Neural cell (in vitro differentiated cells): Measurements from ENCODE around the gene EML5. TPM values are rescaled to one million over a fixed set of nuclear protein-coding genes. Genes with fewer than 3 reads are reported as not detected.

Source experiments
- H2AFZ ChIP-seq: fragments of 200-600, 300-800 bp; sonication (generic), shearing (Covaris generic); 2 replicates; pipeline ENCODE4 v1.6.0; 2014; ENCODE audit warnings: low read depth, mild to moderate bottlenecking, antibody characterized with exemption, low read length, moderate library complexity
- H3F3A ChIP-seq: fragments of 200-600 bp; shearing (Covaris generic); 2 replicates; pipeline ENCODE4 v1.6.1; 2016; ENCODE audit warnings: mild to moderate bottlenecking, moderate library complexity, mixed read lengths, antibody characterized with exemption, low read length; ENCODE audit not compliant: insufficient read depth, poor library complexity, severe bottlenecking
- H3K27ac ChIP-seq: fragments of 200-600, 300-800 bp; sonication (generic), shearing (Covaris generic); 2 replicates; pipeline ENCODE4 v1.5.1; 2014; ENCODE audit warnings: mild to moderate bottlenecking, low read length, moderate library complexity
- H3K27me3 ChIP-seq: fragments of 300-800, 200-600 bp; sonication (generic), shearing (Covaris generic); 2 replicates; pipeline ENCODE4 v1.6.0; 2014; ENCODE audit warnings: mild to moderate bottlenecking, low read depth, low read length, moderate library complexity; ENCODE audit not compliant: insufficient read depth
- H3K36me3 ChIP-seq: fragments of 300-800, 200-600 bp; sonication (generic), shearing (Covaris generic); 2 replicates; pipeline ENCODE4 v1.5.1; 2014; ENCODE audit warnings: mild to moderate bottlenecking, antibody characterized with exemption, low read length, moderate library complexity; ENCODE audit not compliant: insufficient read depth
- H3K4me2 ChIP-seq: fragments of 300-800, 200-600 bp; sonication (generic), shearing (Covaris generic); 2 replicates; pipeline ENCODE4 v1.6.0; 2014; ENCODE audit warnings: mild to moderate bottlenecking, low read length
- H3K4me3 ChIP-seq: fragments of 300-800, 200-600 bp; sonication (generic), shearing (Covaris generic); 2 replicates; pipeline ENCODE4 v1.5.1; 2014; ENCODE audit warnings: mild to moderate bottlenecking, low read length, moderate library complexity
- H3K79me2 ChIP-seq: fragments of 200-600 bp; shearing (Covaris generic); replicated peaks from 2 replicates; pipeline ENCODE4 v1.6.0; 2014; ENCODE audit warnings: mild to moderate bottlenecking, low read length, moderate library complexity; ENCODE audit not compliant: insufficient read depth
- H3K9ac ChIP-seq: fragments of 300-800, 200-600 bp; sonication (generic), shearing (Covaris generic); 2 replicates; pipeline ENCODE4 v1.6.1; 2016; ENCODE audit warnings: mild to moderate bottlenecking, low read length, mixed read lengths
- H3K9me2 ChIP-seq: fragments of 200-600 bp; shearing (Covaris generic); 2 replicates; pipeline ENCODE4 v1.6.1; 2016; ENCODE audit warnings: mild to moderate bottlenecking, low read length, mixed read lengths; ENCODE audit not compliant: insufficient read depth
- H3K9me3 ChIP-seq: fragments of 200-600, 300-800 bp; sonication (generic), shearing (Covaris generic); 2 replicates; pipeline ENCODE4 v1.6.1; 2016; ENCODE audit warnings: mild to moderate bottlenecking, mixed run types, low read length, moderate library complexity, mixed read lengths
- H4K20me1 ChIP-seq: fragments of 200-600 bp; shearing (Covaris generic); 2 replicates; pipeline ENCODE4 v1.6.1; 2016; ENCODE audit warnings: mild to moderate bottlenecking, mixed run types; ENCODE audit not compliant: insufficient read depth
- EP300 ChIP-seq: fragments of 450-650 bp; conservative IDR thresholded peaks from 2 replicates; pipeline ENCODE4 v1.6.1; 2014; ENCODE audit warnings: antibody characterized with exemption, mild to moderate bottlenecking, moderate library complexity; ENCODE audit not compliant: poor library complexity, severe bottlenecking
- EZH2 ChIP-seq: fragments of 200-600, 300-800 bp; shearing (Covaris generic), sonication (generic); IDR thresholded peaks from 2 replicates; pipeline ENCODE4 v1.6.1; 2014; ENCODE audit warnings: antibody characterized with exemption, low read length, borderline replicate concordance, mild to moderate bottlenecking; ENCODE audit not compliant: insufficient read depth, poor library complexity, severe bottlenecking
- MXI1 ChIP-seq: fragments of 450-650 bp; conservative IDR thresholded peaks from 2 replicates; pipeline ENCODE4 v1.6.1; 2014; ENCODE audit warnings: antibody characterized with exemption, mild to moderate bottlenecking; ENCODE audit not compliant: poor library complexity, severe bottlenecking
- POLR2AphosphoS5 ChIP-seq: IDR thresholded peaks from 2 replicates; pipeline ENCODE4 v1.6.1; 2012
- RAD21 ChIP-seq: fragments of 450-650 bp; conservative IDR thresholded peaks from 2 replicates; pipeline ENCODE4 v1.6.1; 2014; ENCODE audit warnings: antibody characterized with exemption, mild to moderate bottlenecking, moderate library complexity
- SMC3 ChIP-seq: fragments of 450-650 bp; conservative IDR thresholded peaks from 2 replicates; pipeline ENCODE4 v1.6.1; 2014; ENCODE audit warnings: antibody characterized with exemption, mild to moderate bottlenecking, moderate library complexity; ENCODE audit not compliant: poor library complexity
- TAF1 ChIP-seq: IDR thresholded peaks from 2 replicates; pipeline ENCODE4 v1.6.1; 2012; ENCODE audit warnings: low read depth
- polyA plus RNA-seq: library from polyadenylated mRNA; depleted of rRNA; stranded (reverse); fragments of >200 nt; gene quantifications from 2 replicates; pipeline ENCODE4 v1.2.3, GENCODE V29; 2014
- TF ChIP-seq, protein P1 (sequence below): fragments of 450-650 bp; IDR thresholded peaks from 2 replicates; pipeline ENCODE4 v1.5.1; 2014; ENCODE audit warnings: antibody characterized with exemption, mild to moderate bottlenecking, moderate library complexity; ENCODE audit not compliant: poor library complexity, severe bottlenecking
- TF ChIP-seq, protein P2 (sequence below): IDR thresholded peaks from 2 replicates; pipeline ENCODE4 v1.6.1; 2012; ENCODE audit warnings: borderline replicate concordance

EML5 gene
- polyA plus RNA-seq, 1 donor from 2014 or later = 27.5 TPM

DNA sequence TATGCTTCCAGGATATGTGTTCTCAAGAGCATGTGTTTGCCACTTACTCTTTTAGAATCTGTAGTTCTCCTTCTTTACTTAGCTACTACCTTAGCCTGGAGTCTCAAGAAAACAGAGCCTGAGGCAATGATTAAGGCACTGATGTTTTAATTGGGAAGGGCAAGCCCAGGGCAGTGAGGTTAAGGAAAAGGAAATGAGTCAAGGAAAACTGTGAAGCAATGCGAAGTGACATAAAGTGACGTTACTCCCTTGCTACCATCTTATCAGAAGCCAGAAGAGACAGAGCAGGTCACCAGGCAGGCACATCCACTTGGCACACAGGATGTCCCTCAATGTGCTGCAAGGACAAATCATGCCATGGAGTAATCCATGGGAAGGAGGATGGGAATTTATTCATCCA lies 11.3 kb upstream of the EML5 start:
- no peaks in the 10 kb centered on the region for H3K36me3 ChIP-seq
- TF ChIP-seq TAF1 (no peak), POLR2AphosphoS5 (no peak), MXI1 (no peak), SMC3 (no peak), RAD21 (no peak)
- TF ChIP-seq, protein P1, sequence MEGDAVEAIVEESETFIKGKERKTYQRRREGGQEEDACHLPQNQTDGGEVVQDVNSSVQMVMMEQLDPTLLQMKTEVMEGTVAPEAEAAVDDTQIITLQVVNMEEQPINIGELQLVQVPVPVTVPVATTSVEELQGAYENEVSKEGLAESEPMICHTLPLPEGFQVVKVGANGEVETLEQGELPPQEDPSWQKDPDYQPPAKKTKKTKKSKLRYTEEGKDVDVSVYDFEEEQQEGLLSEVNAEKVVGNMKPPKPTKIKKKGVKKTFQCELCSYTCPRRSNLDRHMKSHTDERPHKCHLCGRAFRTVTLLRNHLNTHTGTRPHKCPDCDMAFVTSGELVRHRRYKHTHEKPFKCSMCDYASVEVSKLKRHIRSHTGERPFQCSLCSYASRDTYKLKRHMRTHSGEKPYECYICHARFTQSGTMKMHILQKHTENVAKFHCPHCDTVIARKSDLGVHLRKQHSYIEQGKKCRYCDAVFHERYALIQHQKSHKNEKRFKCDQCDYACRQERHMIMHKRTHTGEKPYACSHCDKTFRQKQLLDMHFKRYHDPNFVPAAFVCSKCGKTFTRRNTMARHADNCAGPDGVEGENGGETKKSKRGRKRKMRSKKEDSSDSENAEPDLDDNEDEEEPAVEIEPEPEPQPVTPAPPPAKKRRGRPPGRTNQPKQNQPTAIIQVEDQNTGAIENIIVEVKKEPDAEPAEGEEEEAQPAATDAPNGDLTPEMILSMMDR = no peak
- no peaks in the 10 kb centered on the region for H3K9me2 ChIP-seq
- H3K4me3 ChIP-seq = no peak overlapping the region
- H3K9ac ChIP-seq = no peak overlapping the region
- H3K79me2 ChIP-seq = no peaks in the 10 kb centered on the region
- H2AFZ ChIP-seq = no peak overlapping the region
- H3F3A ChIP-seq = no peaks in the 10 kb centered on the region
- peaks cover 5% of the 10 kb centered on the region for H3K9me3 ChIP-seq
- H3K27ac ChIP-seq = no peak overlapping the region
- no peaks in the 10 kb centered on the region for H3K27me3 ChIP-seq
- H3K4me2 ChIP-seq = no peak overlapping the region
- no peaks in the 10 kb centered on the region for H4K20me1 ChIP-seq

DNA sequence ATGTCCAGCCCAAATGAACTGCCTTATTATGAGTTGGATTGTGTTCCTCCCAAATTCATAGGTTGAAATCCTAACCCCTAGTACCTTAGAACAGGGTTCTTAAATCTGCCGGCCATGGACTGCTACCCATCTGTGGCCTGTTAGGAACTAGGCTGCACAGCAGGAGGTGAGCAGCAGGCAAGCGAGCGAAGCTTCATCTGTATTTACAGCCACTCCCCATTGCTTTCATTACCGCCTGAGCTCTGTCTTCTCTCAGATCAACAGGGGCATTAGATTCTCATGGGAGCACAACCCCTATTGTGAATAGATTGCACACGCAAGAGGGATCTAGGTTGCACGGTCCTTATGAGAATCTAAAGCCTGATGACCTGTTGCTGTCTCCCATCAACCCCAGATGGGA lies 9.8 kb upstream of the EML5 start:
- Histone ChIP-seq H3K27me3 (no peaks in the 10 kb centered on the region), H2AFZ (no peak overlapping the region), H3K4me3 (no peak overlapping the region), H3K9me3 (peaks cover 5% of the 10 kb centered on the region), H3K36me3 (no peaks in the 10 kb centered on the region), H3F3A (no peaks in the 10 kb centered on the region), H3K27ac (no peak overlapping the region), H4K20me1 (no peaks in the 10 kb centered on the region), H3K4me2 (no peak overlapping the region), H3K9me2 (no peaks in the 10 kb centered on the region), H3K79me2 (no peaks in the 10 kb centered on the region), H3K9ac (no peak overlapping the region)
- TF ChIP-seq EP300 (no peak), SMC3 (no peak), MXI1 (no peak), POLR2AphosphoS5 (no peak), RAD21 (no peak), TAF1 (no peak), EZH2 (no peak)
- TF ChIP-seq, protein P1 = no peak
- TF ChIP-seq, protein P2, sequence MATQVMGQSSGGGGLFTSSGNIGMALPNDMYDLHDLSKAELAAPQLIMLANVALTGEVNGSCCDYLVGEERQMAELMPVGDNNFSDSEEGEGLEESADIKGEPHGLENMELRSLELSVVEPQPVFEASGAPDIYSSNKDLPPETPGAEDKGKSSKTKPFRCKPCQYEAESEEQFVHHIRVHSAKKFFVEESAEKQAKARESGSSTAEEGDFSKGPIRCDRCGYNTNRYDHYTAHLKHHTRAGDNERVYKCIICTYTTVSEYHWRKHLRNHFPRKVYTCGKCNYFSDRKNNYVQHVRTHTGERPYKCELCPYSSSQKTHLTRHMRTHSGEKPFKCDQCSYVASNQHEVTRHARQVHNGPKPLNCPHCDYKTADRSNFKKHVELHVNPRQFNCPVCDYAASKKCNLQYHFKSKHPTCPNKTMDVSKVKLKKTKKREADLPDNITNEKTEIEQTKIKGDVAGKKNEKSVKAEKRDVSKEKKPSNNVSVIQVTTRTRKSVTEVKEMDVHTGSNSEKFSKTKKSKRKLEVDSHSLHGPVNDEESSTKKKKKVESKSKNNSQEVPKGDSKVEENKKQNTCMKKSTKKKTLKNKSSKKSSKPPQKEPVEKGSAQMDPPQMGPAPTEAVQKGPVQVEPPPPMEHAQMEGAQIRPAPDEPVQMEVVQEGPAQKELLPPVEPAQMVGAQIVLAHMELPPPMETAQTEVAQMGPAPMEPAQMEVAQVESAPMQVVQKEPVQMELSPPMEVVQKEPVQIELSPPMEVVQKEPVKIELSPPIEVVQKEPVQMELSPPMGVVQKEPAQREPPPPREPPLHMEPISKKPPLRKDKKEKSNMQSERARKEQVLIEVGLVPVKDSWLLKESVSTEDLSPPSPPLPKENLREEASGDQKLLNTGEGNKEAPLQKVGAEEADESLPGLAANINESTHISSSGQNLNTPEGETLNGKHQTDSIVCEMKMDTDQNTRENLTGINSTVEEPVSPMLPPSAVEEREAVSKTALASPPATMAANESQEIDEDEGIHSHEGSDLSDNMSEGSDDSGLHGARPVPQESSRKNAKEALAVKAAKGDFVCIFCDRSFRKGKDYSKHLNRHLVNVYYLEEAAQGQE = no peak
